Measurements from ENCODE around the gene S100P.
"Not testable (repeated sequence)": the region's sequence is repeated elsewhere in the genome, so short reads cannot be mapped to it uniquely, and the experiment has no call there.

Gene S100P

DNA sequence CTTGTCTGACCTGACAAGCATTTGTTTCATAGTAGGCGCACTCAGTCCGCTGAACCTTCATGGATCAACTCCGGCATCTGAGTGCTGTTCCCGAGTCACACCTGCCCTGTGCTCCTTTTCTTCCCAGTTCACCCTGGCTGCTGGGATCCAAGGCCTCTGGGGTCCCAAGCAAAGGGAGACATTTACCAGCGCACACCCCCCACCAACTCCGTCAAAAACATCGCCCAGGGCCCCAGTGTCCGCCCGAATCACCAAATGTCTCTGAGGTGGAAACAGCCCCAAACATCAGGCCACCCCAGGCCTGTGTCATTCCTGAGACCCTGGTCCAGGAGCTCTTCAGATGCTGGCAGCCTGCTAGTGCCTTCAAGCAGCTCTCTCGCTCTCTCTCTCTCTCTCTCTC is 27.4 kb downstream of the S100P start:
- no peak overlapping the region for H3K27ac ChIP-seq
- TF ChIP-seq, protein P1, sequence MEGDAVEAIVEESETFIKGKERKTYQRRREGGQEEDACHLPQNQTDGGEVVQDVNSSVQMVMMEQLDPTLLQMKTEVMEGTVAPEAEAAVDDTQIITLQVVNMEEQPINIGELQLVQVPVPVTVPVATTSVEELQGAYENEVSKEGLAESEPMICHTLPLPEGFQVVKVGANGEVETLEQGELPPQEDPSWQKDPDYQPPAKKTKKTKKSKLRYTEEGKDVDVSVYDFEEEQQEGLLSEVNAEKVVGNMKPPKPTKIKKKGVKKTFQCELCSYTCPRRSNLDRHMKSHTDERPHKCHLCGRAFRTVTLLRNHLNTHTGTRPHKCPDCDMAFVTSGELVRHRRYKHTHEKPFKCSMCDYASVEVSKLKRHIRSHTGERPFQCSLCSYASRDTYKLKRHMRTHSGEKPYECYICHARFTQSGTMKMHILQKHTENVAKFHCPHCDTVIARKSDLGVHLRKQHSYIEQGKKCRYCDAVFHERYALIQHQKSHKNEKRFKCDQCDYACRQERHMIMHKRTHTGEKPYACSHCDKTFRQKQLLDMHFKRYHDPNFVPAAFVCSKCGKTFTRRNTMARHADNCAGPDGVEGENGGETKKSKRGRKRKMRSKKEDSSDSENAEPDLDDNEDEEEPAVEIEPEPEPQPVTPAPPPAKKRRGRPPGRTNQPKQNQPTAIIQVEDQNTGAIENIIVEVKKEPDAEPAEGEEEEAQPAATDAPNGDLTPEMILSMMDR (conservative IDR thresholded peaks at IDR 0.05) = no peak
- no peak for TF ChIP-seq ZFX (IDR thresholded peaks at IDR 0.05)

GRCh38 chr4:6722891-6723290 is 29.2 kb downstream of the S100P start:
- H3K27ac ChIP-seq = no peak overlapping the region
- TF ChIP-seq ZFX (IDR thresholded peaks at IDR 0.05) = no peak
- TF ChIP-seq, protein P1 (conservative IDR thresholded peaks at IDR 0.05) = no peak

GRCh38 chr4:6723851-6724250 is 30.2 kb downstream of the S100P start:
- no peak for TF ChIP-seq ZFX (IDR thresholded peaks at IDR 0.05)
- TF ChIP-seq, protein P1 (conservative IDR thresholded peaks at IDR 0.05) = no peak
- H3K27ac ChIP-seq = no peak overlapping the region

DNA sequence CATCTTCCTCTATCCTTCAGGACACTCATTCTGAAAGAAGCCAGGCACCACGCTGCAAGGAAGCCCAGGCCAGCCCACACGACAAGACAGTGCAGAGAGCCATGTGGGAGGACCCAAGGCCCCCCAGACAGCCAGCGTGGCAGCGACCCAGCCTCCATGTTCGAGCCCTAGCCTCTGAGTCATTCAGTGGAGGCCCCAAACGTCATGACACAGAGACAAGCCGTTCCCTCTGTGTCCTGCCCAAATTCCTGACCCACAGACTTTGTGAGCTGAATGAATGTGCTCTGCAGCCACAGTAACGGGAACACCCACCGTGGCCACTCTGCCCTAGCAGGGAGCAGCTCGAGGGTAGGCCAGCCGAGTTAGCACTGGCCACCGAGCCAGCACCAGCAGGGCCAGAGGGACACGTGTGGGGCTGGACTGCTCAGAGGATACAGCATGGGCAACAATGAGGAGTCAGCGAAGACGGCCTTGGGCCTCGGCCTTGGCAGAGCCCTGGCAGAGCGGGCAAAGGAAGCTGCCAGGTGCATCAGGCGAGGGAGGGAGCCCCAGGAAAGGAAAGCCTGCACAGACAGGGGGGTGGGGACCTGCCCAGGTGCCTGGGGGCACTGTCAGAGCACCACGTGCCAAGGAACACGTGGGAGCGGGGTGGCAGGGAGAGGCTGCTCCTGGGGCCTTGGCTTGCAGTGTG is 30.9 kb downstream of the S100P start:
- no peak overlapping the region for H3K27ac ChIP-seq
- no peak for TF ChIP-seq ZFX (IDR thresholded peaks at IDR 0.05)
- TF ChIP-seq, protein P1 (conservative IDR thresholded peaks at IDR 0.05) = no peak

- H3K27ac ChIP-seq = not testable (repeated sequence)
These were observed 31.8 kb downstream of the S100P start for GRCh38 chr4:6725427-6725961.

GRCh38 chr4:6727081-6727942 is 33.6 kb downstream of the S100P start:
- H3K27ac ChIP-seq = no peak overlapping the region
- TF ChIP-seq, protein P1 (conservative IDR thresholded peaks at IDR 0.05) = no peak

GRCh38 chr4:6727943-6728250 is 34.2 kb downstream of the S100P start:
- no peak for TF ChIP-seq ZFX (IDR thresholded peaks at IDR 0.05)
- TF ChIP-seq, protein P1 (conservative IDR thresholded peaks at IDR 0.05) = no peak
- H3K27ac ChIP-seq = peak overlapping the region; percentile 46

Data from C4-2B (cell line).